SJCRH30 (cell line): Measurements from ENCODE around the gene TCP11. TPM values are rescaled to one million over a fixed set of nuclear protein-coding genes. Genes with fewer than 3 reads are reported as not detected.
"Not testable (repeated sequence)": the region's sequence is repeated elsewhere in the genome, so short reads cannot be mapped to it uniquely, and the experiment has no call there.

ENCODE experiments used
- DNase-seq, 2 experiments: peaks; one replicate each; pipeline ENCODE4 v3.0.0-alpha.2; 2015 to 2020
- H3K27ac ChIP-seq: fragments of 250-450 bp; sonication (Bioruptor Pico); 2 replicates; pipeline ENCODE4 v1.5.1; 2020; ENCODE audit warnings: mild to moderate bottlenecking, moderate library complexity
- H3K27me3 ChIP-seq: fragments of 250-450 bp; sonication (Bioruptor Pico); 2 replicates; pipeline ENCODE4 v1.5.1; 2020; ENCODE audit warnings: mild to moderate bottlenecking, moderate library complexity
- H3K36me3 ChIP-seq: fragments of 250-450 bp; sonication (Bioruptor Pico); 2 replicates; pipeline ENCODE4 v1.5.1; 2020; ENCODE audit warnings: mild to moderate bottlenecking, moderate library complexity
- H3K4me1 ChIP-seq: fragments of 250-450 bp; sonication (Bioruptor Pico); 2 replicates; pipeline ENCODE4 v1.5.1; 2020; ENCODE audit warnings: mild to moderate bottlenecking, moderate library complexity
- H3K4me3 ChIP-seq: fragments of 250-450 bp; sonication (Bioruptor Pico); 2 replicates; pipeline ENCODE4 v1.5.1; 2020; ENCODE audit warnings: mild to moderate bottlenecking, moderate library complexity
- H3K9me3 ChIP-seq: fragments of 250-450 bp; sonication (Bioruptor Pico); replicated peaks from 2 replicates; pipeline ENCODE4 v1.5.1; 2020; ENCODE audit warnings: mild to moderate bottlenecking, moderate library complexity
- total RNA-seq: library from RNA; depleted of rRNA; stranded (reverse); fragments of >200 nt; shearing (Covaris generic); gene quantifications from 2 replicates; pipeline ENCODE4 v1.2.3, GENCODE V29; 2014

TCP11 gene
- total RNA-seq, 1 experiment from 2014 or later = not detected

GRCh38 chr6:35107208-35107607 lies 33.9 kb downstream of the TCP11 start:
- H3K36me3 ChIP-seq, H3K9me3 ChIP-seq, H3K4me3 ChIP-seq, DNase-seq, H3K27me3 ChIP-seq: not testable (repeated sequence)
- Histone ChIP-seq H3K4me1 (peaks cover 25% of the 10 kb centered on the region), H3K27ac (peak overlapping the region; percentile 77)

GRCh38 chr6:35106061-35106460 lies 35.1 kb downstream of the TCP11 start:
- peak; percentile 83 to 92 for DNase-seq

GRCh38 chr6:35105078-35105477 lies 36.1 kb downstream of the TCP11 start:
- Histone ChIP-seq H3K36me3 (peaks cover 4% of the 10 kb centered on the region; the same call in 1 of the 2 replicates), H3K4me1 (peaks cover 25% of the 10 kb centered on the region), H3K27me3 (no peaks in the 10 kb centered on the region), H3K4me3 (no peak overlapping the region), H3K9me3 (peaks cover 3% of the 10 kb centered on the region; the same call in 1 of the 2 replicates), H3K27ac (no peak overlapping the region; the same call in 1 of the 2 replicates)
- no peak for DNase-seq

More at GRCh38 chr6:35106061-35106460, 35.1 kb downstream of the TCP11 start:
- H3K36me3 ChIP-seq, H3K9me3 ChIP-seq, H3K4me3 ChIP-seq, H3K27me3 ChIP-seq: not testable (repeated sequence)
- H3K27ac ChIP-seq = peak overlapping the region; percentile 77
- peaks cover 25% of the 10 kb centered on the region for H3K4me1 ChIP-seq

- Histone ChIP-seq H3K27me3 (no peaks in the 10 kb centered on the region), H3K4me3 (no peak overlapping the region), H3K9me3 (peaks cover 3% of the 10 kb centered on the region; the same call in 1 of the 2 replicates), H3K27ac (no peak overlapping the region), H3K36me3 (no peaks in the 10 kb centered on the region), H3K4me1 (peaks cover 26% of the 10 kb centered on the region)
- DNase-seq = no peak
Observed at GRCh38 chr6:35099116-35099515, 42.0 kb downstream of the TCP11 start.

GRCh38 chr6:35096129-35096862 lies 44.8 kb downstream of the TCP11 start:
- Histone ChIP-seq H3K27me3 (no peaks in the 10 kb centered on the region), H3K4me1 (peaks cover 40% of the 10 kb centered on the region), H3K4me3 (no peak overlapping the region), H3K27ac (peak overlapping the region; percentile 72), H3K9me3 (no peaks in the 10 kb centered on the region), H3K36me3 (no peaks in the 10 kb centered on the region)
- peak; percentile 76 to 89 for DNase-seq

GRCh38 chr6:35094183-35094582 lies 47.0 kb downstream of the TCP11 start:
- peaks cover 43% of the 10 kb centered on the region for H3K4me1 ChIP-seq
- H3K4me3 ChIP-seq = no peak overlapping the region
- DNase-seq = no peak

GRCh38 chr6:35093783-35094182 lies 47.4 kb downstream of the TCP11 start:
- Histone ChIP-seq H3K4me3 (no peak overlapping the region), H3K27ac (no peak overlapping the region), H3K4me1 (peaks cover 43% of the 10 kb centered on the region), H3K27me3 (no peaks in the 10 kb centered on the region), H3K36me3 (no peaks in the 10 kb centered on the region), H3K9me3 (no peaks in the 10 kb centered on the region)
- no peak for DNase-seq

More at GRCh38 chr6:35094183-35094582, 47.0 kb downstream of the TCP11 start:
- no peaks in the 10 kb centered on the region for H3K27me3 ChIP-seq
- H3K27ac ChIP-seq = no peak overlapping the region
- H3K36me3 ChIP-seq = no peaks in the 10 kb centered on the region
- no peaks in the 10 kb centered on the region for H3K9me3 ChIP-seq

- H3K27me3 ChIP-seq = no peaks in the 10 kb centered on the region
- H3K9me3 ChIP-seq = no peaks in the 10 kb centered on the region
- no peaks in the 10 kb centered on the region for H3K36me3 ChIP-seq
- no peak overlapping the region for H3K4me3 ChIP-seq
- H3K27ac ChIP-seq = no peak overlapping the region
- DNase-seq = no peak
- H3K4me1 ChIP-seq = peaks cover 40% of the 10 kb centered on the region
Observed at GRCh38 chr6:35093118-35093445, 48.1 kb downstream of the TCP11 start.

- Histone ChIP-seq H3K27ac (no peak overlapping the region), H3K9me3 (no peaks in the 10 kb centered on the region), H3K4me3 (no peak overlapping the region), H3K36me3 (peaks cover 4% of the 10 kb centered on the region; the same call in 1 of the 2 replicates), H3K4me1 (peaks cover 35% of the 10 kb centered on the region), H3K27me3 (no peaks in the 10 kb centered on the region)
- peak in 1 of 2 experiments; percentile 36 for DNase-seq
Observed at GRCh38 chr6:35092362-35093117, 48.6 kb downstream of the TCP11 start.

- H3K4me1 ChIP-seq = peaks cover 27% of the 10 kb centered on the region
- no peak overlapping the region for H3K27ac ChIP-seq
- H3K4me3 ChIP-seq = no peak overlapping the region
- H3K36me3 ChIP-seq = peaks cover 5% of the 10 kb centered on the region; the same call in 1 of the 2 replicates
- H3K27me3 ChIP-seq = no peaks in the 10 kb centered on the region
- no peak for DNase-seq
- no peaks in the 10 kb centered on the region for H3K9me3 ChIP-seq
Observed at GRCh38 chr6:35091346-35092083, 49.6 kb downstream of the TCP11 start.

GRCh38 chr6:35090734-35091133 lies 50.4 kb downstream of the TCP11 start:
- H3K27ac ChIP-seq = no peak overlapping the region
- peaks cover 5% of the 10 kb centered on the region; the same call in 1 of the 2 replicates for H3K36me3 ChIP-seq
- DNase-seq = no peak
- no peaks in the 10 kb centered on the region for H3K27me3 ChIP-seq
- peaks cover 20% of the 10 kb centered on the region for H3K4me1 ChIP-seq
- no peaks in the 10 kb centered on the region for H3K9me3 ChIP-seq
- no peak overlapping the region for H3K4me3 ChIP-seq

- Histone ChIP-seq H3K9me3 (no peaks in the 10 kb centered on the region), H3K36me3 (peaks cover 5% of the 10 kb centered on the region; the same call in 1 of the 2 replicates), H3K4me3 (no peak overlapping the region), H3K27me3 (no peaks in the 10 kb centered on the region), H3K27ac (no peak overlapping the region), H3K4me1 (peaks cover 18% of the 10 kb centered on the region)
- DNase-seq = peak; percentile 36 to 47
Observed at GRCh38 chr6:35089935-35090505, 51.1 kb downstream of the TCP11 start.

GRCh38 chr6:35089216-35089934 lies 51.8 kb downstream of the TCP11 start:
- DNase-seq = no peak
- Histone ChIP-seq H3K27ac (no peak overlapping the region), H3K4me1 (peaks cover 18% of the 10 kb centered on the region), H3K36me3 (peaks cover 5% of the 10 kb centered on the region; the same call in 1 of the 2 replicates), H3K9me3 (no peaks in the 10 kb centered on the region), H3K4me3 (no peak overlapping the region), H3K27me3 (no peaks in the 10 kb centered on the region)
